CD4-positive, alpha-beta T cell (primary cell): ENCODE data around the gene CRB1. TPM values are rescaled to one million over a fixed set of nuclear protein-coding genes. Genes with fewer than 3 reads are reported as not detected.

Experiments
- ATAC-seq: fragments of 200-7000 bp; cut with Tn5 transposase; one replicate; pipeline ENCODE4 v1.10.0; 2022; ENCODE audit warnings: mild to moderate bottlenecking; ENCODE audit not compliant: poor library complexity
- CTCF ChIA-PET: fragments of 350-600 bp; sonication (Branson Sonifier 250); formaldehyde crosslinking; loops from one replicate; lab custom pipeline; 2021; ENCODE audit warnings: antibody characterized with exemption, inconsistent platforms; lab: Charles Lee
- POLR2A ChIA-PET: fragments of 350-600 bp; sonication (Branson Sonifier 250); formaldehyde crosslinking; loops from one replicate; lab custom pipeline; 2021; ENCODE audit warnings: antibody characterized with exemption, inconsistent platforms; lab: Charles Lee
- DNase-seq, 14 experiments: peaks; one replicate each; pipeline ENCODE4 v3.0.0-alpha.2; 2013 to 2020; ENCODE audit warnings: mixed read lengths in 2 of 14
- H3K27ac ChIP-seq, 2 donors: one replicate each; pipeline versions ENCODE4 v1.5.1 to v1.7.0; 2013; ENCODE audit warnings: low read length in 2 of 2, low read depth in 1 of 2, mild to moderate bottlenecking in 1 of 2
- H3K27me3 ChIP-seq, 2 experiments: 1 replicate in 1 of 2; 2 replicates in 1 of 2; pipeline versions ENCODE4 v1.6.1 to v1.7.0; 2013; ENCODE audit warnings: low read length in 2 of 2, control low read depth in 1 of 2, mild to moderate bottlenecking in 1 of 2, moderate library complexity in 1 of 2; ENCODE audit not compliant: insufficient read depth in 2 of 2, control insufficient read depth in 1 of 2
- H3K36me3 ChIP-seq: one replicate; pipeline ENCODE4 v1.6.1; 2013; ENCODE audit warnings: low read length, control low read depth; ENCODE audit not compliant: insufficient read depth
- H3K4me1 ChIP-seq: one replicate; pipeline ENCODE4 v1.6.1; 2013; ENCODE audit warnings: low read length, control low read depth; ENCODE audit not compliant: insufficient read depth
- H3K4me3 ChIP-seq: one replicate; pipeline ENCODE4 v1.5.1; 2013; ENCODE audit warnings: mild to moderate bottlenecking, low read length, moderate library complexity
- H3K9me3 ChIP-seq, 2 experiments: 1 replicate in 1 of 2; 2 replicates in 1 of 2; pipeline versions ENCODE4 v1.6.1 to v1.7.0; 2013; ENCODE audit warnings: low read length in 2 of 2, mild to moderate bottlenecking in 2 of 2, control low read depth in 1 of 2, moderate library complexity in 1 of 2; ENCODE audit not compliant: control insufficient read depth in 1 of 2, insufficient read depth in 1 of 2
- H3K27ac Mint-ChIP-seq: one replicate; pipeline ENCODE4 v1.8.0; 2020; ENCODE audit warnings: mixed read lengths
- H3K27me3 Mint-ChIP-seq: one replicate; pipeline ENCODE4 v1.8.0; 2021; ENCODE audit warnings: mixed read lengths
- H3K36me3 Mint-ChIP-seq: one replicate; pipeline ENCODE4 v1.8.0; 2021; ENCODE audit warnings: low read depth, mixed read lengths
- H3K4me1 Mint-ChIP-seq: one replicate; pipeline ENCODE4 v1.8.0; 2021; ENCODE audit warnings: low read depth, mixed read lengths
- H3K4me3 Mint-ChIP-seq: one replicate; pipeline ENCODE4 v1.8.0; 2020; ENCODE audit warnings: mild to moderate bottlenecking, mixed read lengths
- H3K9me3 Mint-ChIP-seq: one replicate; pipeline ENCODE4 v1.8.0; 2020; ENCODE audit warnings: mixed read lengths
- CTCF ChIP-seq: fragments of 200-600 bp; IDR thresholded peaks from one replicate; pipeline ENCODE4 v1.8.0; 2022; ENCODE audit warnings: antibody characterized with exemption, mild to moderate bottlenecking
- intact Hi-C, 2 experiments: fragments of 100-400 bp; cut with DNase I in 1 of 2; cut with micrococcal nuclease in 1 of 2; formaldehyde crosslinking; loops; one replicate each; pipeline versions ENCODE4 v1.15.1 to v1.9.0; 2023 to 2025; cut with DNase I, micrococcal nuclease
- total RNA-seq, 174 experiments: library from RNA in 2 of 174; stranded (reverse) in 2 of 174; gene quantifications; one replicate each; pipeline ENCODE4 v1.2.3 and lab custom pipeline; 2021 to 2026

The CRB1 gene
- total RNA-seq, 2 experiments from 2014 or later: 0.17 to 0.25 TPM

- no peak overlapping the region for H3K4me3 ChIP-seq
- CTCF ChIA-PET: no interaction called here
- H3K4me1 Mint-ChIP-seq: no peaks in the 10 kb centered on the region
Observed at GRCh38 chr1:197439708-197440280, 171.7 kb downstream of the CRB1 start.

GRCh38 chr1:197440715-197441114 is 172.7 kb downstream of the CRB1 start:
- POLR2A ChIA-PET: no interaction called here
- Mint-ChIP-seq H3K36me3 (no peaks in the 10 kb centered on the region), H3K27me3 (no peaks in the 10 kb centered on the region), H3K4me3 (no peak overlapping the region), H3K4me1 (no peaks in the 10 kb centered on the region), H3K27ac (no peak overlapping the region), H3K9me3 (no peaks in the 10 kb centered on the region)
- DNase-seq (no peak), ATAC-seq (no peak)
- intact Hi-C loops: loop anchor here in 1 of 2 experiments (10.0 kb wide), 1 partner anchor 56 kb away; no protein-coding TSS in a partner anchor
- H3K9me3 ChIP-seq: no peaks in the 10 kb centered on the region
- CTCF ChIA-PET: no interaction called here
- H3K27ac ChIP-seq: no peak overlapping the region
- no peaks in the 10 kb centered on the region for H3K4me1 ChIP-seq
- no peak for TF ChIP-seq CTCF
- H3K4me3 ChIP-seq: no peak overlapping the region
- no peaks in the 10 kb centered on the region for H3K27me3 ChIP-seq
- no peaks in the 10 kb centered on the region for H3K36me3 ChIP-seq

More at GRCh38 chr1:197439708-197440280, 171.7 kb downstream of the CRB1 start:
- H3K9me3 ChIP-seq: no peaks in the 10 kb centered on the region
- no peaks in the 10 kb centered on the region for H3K27me3 ChIP-seq
- H3K36me3 Mint-ChIP-seq: no peaks in the 10 kb centered on the region
- no peaks in the 10 kb centered on the region for H3K9me3 Mint-ChIP-seq
- no peaks in the 10 kb centered on the region for H3K4me1 ChIP-seq
- no peak for TF ChIP-seq CTCF
- no peaks in the 10 kb centered on the region for H3K36me3 ChIP-seq
- no peak overlapping the region for H3K4me3 Mint-ChIP-seq
- intact Hi-C loops: loop anchor here in 1 of 2 experiments (10.0 kb wide), 1 partner anchor 55 kb away; no protein-coding TSS in a partner anchor
- POLR2A ChIA-PET: no interaction called here
- no peak for DNase-seq
- ATAC-seq: no peak
- H3K27ac Mint-ChIP-seq: no peak overlapping the region
- no peak overlapping the region for H3K27ac ChIP-seq
- no peaks in the 10 kb centered on the region for H3K27me3 Mint-ChIP-seq

- ChIA-PET POLR2A (interaction anchor here (0.6 kb wide), 1 partner anchor 22 kb away, joined by 3 read pairs; no protein-coding TSS in a partner anchor), CTCF (no interaction called here)
Observed at GRCh38 chr1:197441999-197442414, 174.0 kb downstream of the CRB1 start.

More at GRCh38 chr1:197441999-197442414, 174.0 kb downstream of the CRB1 start:
- no peaks in the 10 kb centered on the region for H3K36me3 Mint-ChIP-seq
- Histone ChIP-seq H3K4me1 (no peaks in the 10 kb centered on the region), H3K4me3 (no peak overlapping the region), H3K27me3 (no peaks in the 10 kb centered on the region), H3K9me3 (no peaks in the 10 kb centered on the region), H3K27ac (no peak overlapping the region), H3K36me3 (no peaks in the 10 kb centered on the region)
- no peaks in the 10 kb centered on the region for H3K27me3 Mint-ChIP-seq
- no peak overlapping the region for H3K27ac Mint-ChIP-seq
- H3K4me1 Mint-ChIP-seq: no peaks in the 10 kb centered on the region
- ATAC-seq: no peak
- intact Hi-C loops: loop anchor here in 1 of 2 experiments (10.0 kb wide), 1 partner anchor 57 kb away; no protein-coding TSS in a partner anchor
- no peak overlapping the region for H3K4me3 Mint-ChIP-seq
- DNase-seq: no peak
- TF ChIP-seq CTCF: no peak
- no peaks in the 10 kb centered on the region for H3K9me3 Mint-ChIP-seq
